T-cell (primary cell): ENCODE measurements around the gene MYO1H. TPM values are rescaled to one million over a fixed set of nuclear protein-coding genes. Genes with fewer than 3 reads are reported as not detected.

ENCODE experiments used
- ATAC-seq, 4 experiments: fragments of 200-7000 bp in 3 of 4; fragments of 150-1000 bp in 1 of 4; cut with Tn5 transposase; replicated peaks in 1 of 4; 1 replicate in 3 of 4; 2 replicates in 1 of 4; pipeline ENCODE4 v1.10.0; 2021; ENCODE audit warnings: moderate library complexity in 3 of 4, mild to moderate bottlenecking in 2 of 4, moderate number of reproducible peaks in 1 of 4
- CTCF ChIA-PET, 2 donors: fragments of 300-600 bp; sonication (Branson Sonifier 250); formaldehyde crosslinking; loops; one replicate each; lab custom pipeline; 2022; ENCODE audit warnings: antibody characterized with exemption in 2 of 2; lab: Charles Lee
- POLR2A ChIA-PET, 2 donors: fragments of 300-600 bp; sonication (Branson Sonifier 250); formaldehyde crosslinking; loops; one replicate each; lab custom pipeline; 2022; ENCODE audit warnings: antibody characterized with exemption in 2 of 2; lab: Charles Lee
- DNase-seq, 35 experiments: peaks; one replicate each; pipeline versions ENCODE4 v3.0.0 to v3.0.0-alpha.2; 2013 to 2023
- H3K27ac ChIP-seq: one replicate; pipeline ENCODE4 v1.5.1; 2013; ENCODE audit warnings: low read length
- H3K27me3 ChIP-seq, 2 experiments: replicated peaks in 1 of 2; 1 replicate in 1 of 2; 2 replicates in 1 of 2; pipeline versions ENCODE4 v1.6.1 to v1.7.0; 2013; ENCODE audit warnings: low read length in 1 of 2, mixed read lengths in 1 of 2; ENCODE audit not compliant: control insufficient read depth in 2 of 2, insufficient read depth in 2 of 2; ENCODE audit errors: extremely low read depth in 1 of 2
- H3K36me3 ChIP-seq, 2 donors: 1 replicate in 1 of 2; 2 replicates in 1 of 2; pipeline versions ENCODE4 v1.6.1 to v1.7.0; 2013; ENCODE audit warnings: low read length in 1 of 2; ENCODE audit not compliant: control insufficient read depth in 2 of 2, insufficient read depth in 1 of 2; ENCODE audit errors: extremely low read depth in 1 of 2
- H3K4me1 ChIP-seq, 2 experiments: 1 replicate in 1 of 2; 2 replicates in 1 of 2; pipeline versions ENCODE4 v1.6.1 to v1.7.0; 2013; ENCODE audit warnings: low read length in 2 of 2, mixed read lengths in 1 of 2; ENCODE audit not compliant: insufficient read depth in 2 of 2, control insufficient read depth in 1 of 2; ENCODE audit errors: extremely low read depth in 1 of 2
- H3K4me3 ChIP-seq, 2 donors: 1 replicate in 1 of 2; 2 replicates in 1 of 2; pipeline versions ENCODE4 v1.5.1 to v1.7.0; 2013; ENCODE audit warnings: mild to moderate bottlenecking in 2 of 2, low read length in 1 of 2, moderate library complexity in 1 of 2; ENCODE audit not compliant: control insufficient read depth in 1 of 2; ENCODE audit errors: extremely low read depth in 1 of 2
- H3K9me3 ChIP-seq: 2 replicates; pipeline ENCODE4 v1.7.0; 2013
- H3K27ac Mint-ChIP-seq, 2 donors: one replicate each; pipeline ENCODE4 v1.8.0; 2020 to 2021; ENCODE audit warnings: mild to moderate bottlenecking in 2 of 2, mixed read lengths in 2 of 2
- H3K27me3 Mint-ChIP-seq, 2 donors: one replicate each; pipeline ENCODE4 v1.8.0; 2021 to 2022; ENCODE audit warnings: mixed read lengths in 2 of 2
- H3K36me3 Mint-ChIP-seq: one replicate; pipeline ENCODE4 v1.8.0; 2021; ENCODE audit warnings: mixed read lengths
- H3K4me1 Mint-ChIP-seq, 3 donors: one replicate each; pipeline ENCODE4 v1.8.0; 2020 to 2022; ENCODE audit warnings: mixed read lengths in 3 of 3, mild to moderate bottlenecking in 1 of 3
- H3K4me3 Mint-ChIP-seq, 3 donors: one replicate each; pipeline ENCODE4 v1.8.0; 2020 to 2022; ENCODE audit warnings: mild to moderate bottlenecking in 3 of 3, mixed read lengths in 3 of 3, moderate library complexity in 3 of 3
- H3K9me3 Mint-ChIP-seq, 3 donors: one replicate each; pipeline ENCODE4 v1.8.0; 2020 to 2022; ENCODE audit warnings: mixed read lengths in 3 of 3
- WGBS: methylation state at CpG from one replicate; pipeline ENCODE4 v1.1.5; 2013; ENCODE audit warnings: missing lambda C conversion rate; ENCODE audit not compliant: insufficient coverage; 5-methylcytosine and 5-hydroxymethylcytosine counted together
- total RNA-seq, 35 experiments: library from RNA in 6 of 35; stranded (reverse) in 6 of 35; fragments of 120-200 nt in 1 of 35; gene quantifications; one replicate each; pipeline versions ENCODE4 v1.2.1 to v1.2.4 and lab custom pipeline; 2013 to 2026

MYO1H gene
- total RNA-seq, 5 donors from 2014 or later (not counting 1 experiment from before 2014, with no cell fraction given): not detected

DNA sequence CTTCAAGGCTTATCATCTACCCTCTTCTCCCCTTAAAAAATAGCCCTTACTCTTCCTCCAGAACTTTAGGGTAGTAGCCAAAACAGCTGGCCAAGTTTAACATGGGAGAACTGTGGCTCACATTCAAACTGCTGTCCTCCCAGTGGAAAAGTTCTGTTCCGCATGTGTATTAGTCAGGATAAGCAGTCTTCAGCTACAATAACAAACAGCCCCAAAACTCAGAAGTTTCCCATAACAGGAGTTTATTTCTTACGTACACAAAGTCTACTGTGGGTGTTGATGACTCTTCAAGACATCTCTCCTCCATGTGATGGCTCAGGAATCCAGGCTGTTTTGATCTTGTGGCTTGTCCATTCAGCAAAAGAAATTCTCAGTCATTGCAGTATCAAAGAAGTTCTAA is 35.5 kb downstream of the MYO1H start:
- CTCF ChIA-PET: no interaction called here
- no peaks in the 10 kb centered on the region for H3K36me3 Mint-ChIP-seq
- no peaks in the 10 kb centered on the region for H3K4me1 ChIP-seq
- no peak overlapping the region for H3K4me3 ChIP-seq
- no peak overlapping the region for H3K4me3 Mint-ChIP-seq
- no peak overlapping the region for H3K27ac Mint-ChIP-seq
- POLR2A ChIA-PET: no interaction called here
- H3K9me3 ChIP-seq: no peaks in the 10 kb centered on the region
- DNase-seq (no peak), ATAC-seq (no peak)
- no peaks in the 10 kb centered on the region for H3K4me1 Mint-ChIP-seq
- H3K9me3 Mint-ChIP-seq: peaks cover 0 to 6% (median 4%) of the 10 kb centered on the region in 3 donors
- peaks cover 40 to 44% of the 10 kb centered on the region in 2 donors for H3K27me3 Mint-ChIP-seq
- H3K27me3 ChIP-seq: peaks cover 0 to 11% of the 10 kb centered on the region in 2 experiments
- no peaks in the 10 kb centered on the region for H3K36me3 ChIP-seq
- no CpG with 5 or more reads among the region's 2 CpGs for WGBS
- no peak overlapping the region for H3K27ac ChIP-seq

DNA sequence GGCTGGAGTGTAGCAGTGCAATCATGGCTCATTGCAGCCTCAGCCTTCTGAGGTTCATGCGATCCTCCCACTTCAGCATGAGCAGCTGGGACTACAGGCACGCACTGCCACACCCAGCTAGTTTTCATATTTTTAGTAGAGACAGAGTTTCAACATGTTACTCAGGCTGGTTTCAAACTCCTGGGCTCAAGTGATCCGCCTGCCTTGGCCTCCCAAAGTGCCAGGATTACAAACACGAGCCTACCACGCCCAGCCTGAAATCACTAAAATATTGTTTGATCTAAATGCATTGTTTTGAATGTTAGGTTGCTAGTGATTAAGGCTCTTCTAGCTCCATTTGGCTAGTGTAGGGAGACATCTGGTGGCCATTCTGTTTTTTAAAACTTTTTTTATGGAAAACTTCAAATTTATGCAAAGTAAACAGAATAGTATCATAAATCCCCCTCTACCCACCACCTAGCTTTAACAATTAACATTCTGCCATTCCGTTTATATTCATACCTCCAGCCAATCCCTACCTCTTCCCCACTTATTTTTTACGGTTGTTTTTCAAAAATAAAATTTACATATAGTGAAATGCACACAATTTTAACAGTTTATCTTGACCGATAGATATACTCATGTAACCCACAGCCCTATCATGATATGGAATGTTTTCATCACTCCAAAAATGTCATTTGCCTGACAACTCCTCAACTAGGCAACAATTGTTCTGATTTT is 37.8 kb downstream of the MYO1H start:
- no peaks in the 10 kb centered on the region for H3K36me3 ChIP-seq
- Mint-ChIP-seq H3K4me3 (no peak overlapping the region), H3K36me3 (no peaks in the 10 kb centered on the region), H3K4me1 (no peaks in the 10 kb centered on the region), H3K27ac (peak overlapping the region in 1 of 2 donors; percentile 24), H3K9me3 (peaks cover 0 to 6% (median 4%) of the 10 kb centered on the region in 3 donors), H3K27me3 (peaks cover 28 to 30% of the 10 kb centered on the region in 2 donors)
- H3K27ac ChIP-seq: no peak overlapping the region
- CTCF ChIA-PET: interaction anchor here (0.5 to 1.2 kb wide), 7 partner anchors 8 to 721 kb away, joined by 3 to 12 read pairs (median 6); no protein-coding TSS in a partner anchor
- H3K27me3 ChIP-seq: peaks cover 0 to 8% of the 10 kb centered on the region in 2 experiments
- no peak for ATAC-seq
- no peak overlapping the region for H3K4me3 ChIP-seq
- no peaks in the 10 kb centered on the region for H3K9me3 ChIP-seq
- WGBS: 71% methylated on average over 4 of the region's 8 CpGs
- peak in 1 of 35 experiments; percentile 37 for DNase-seq
- POLR2A ChIA-PET: no interaction called here
- H3K4me1 ChIP-seq: no peaks in the 10 kb centered on the region

DNA sequence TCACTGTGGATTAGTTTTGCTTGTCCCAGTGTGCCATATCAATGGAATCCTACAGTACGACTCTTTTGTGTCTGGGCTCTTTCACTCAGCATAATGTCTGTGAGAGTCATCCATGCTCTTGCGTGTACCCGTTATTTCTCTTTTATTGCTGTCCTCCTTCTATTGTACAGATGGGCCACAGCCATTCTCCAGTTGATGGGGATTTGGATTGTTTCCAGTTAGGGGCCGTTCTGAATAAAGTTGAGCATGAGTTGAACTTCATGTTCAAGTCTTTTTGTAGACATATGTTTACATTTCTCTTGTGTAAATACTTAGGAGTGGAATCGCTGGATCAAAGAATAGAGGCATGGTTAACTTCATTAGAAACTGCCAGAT is 38.3 kb downstream of the MYO1H start:
- 74% methylated on average over 3 of the region's 5 CpGs for WGBS
- no peaks in the 10 kb centered on the region for H3K36me3 Mint-ChIP-seq
- no peaks in the 10 kb centered on the region for H3K9me3 ChIP-seq
- peaks cover 0 to 8% of the 10 kb centered on the region in 2 experiments for H3K27me3 ChIP-seq
- H3K4me1 Mint-ChIP-seq: no peaks in the 10 kb centered on the region
- H3K9me3 Mint-ChIP-seq: peaks cover 0 to 6% (median 4%) of the 10 kb centered on the region in 3 donors
- H3K4me3 ChIP-seq: no peak overlapping the region
- peaks cover 30% of the 10 kb centered on the region in 2 donors for H3K27me3 Mint-ChIP-seq
- no peaks in the 10 kb centered on the region for H3K36me3 ChIP-seq
- H3K27ac Mint-ChIP-seq: no peak overlapping the region
- CTCF ChIA-PET: interaction anchor here (0.6 to 1.2 kb wide), 3 partner anchors 8 to 274 kb away, joined by 4 to 12 read pairs (median 7); no protein-coding TSS in a partner anchor
- H3K27ac ChIP-seq: no peak overlapping the region
- no peaks in the 10 kb centered on the region for H3K4me1 ChIP-seq
- no peak for ATAC-seq
- POLR2A ChIA-PET: interaction anchor here in 1 of 2 donors (0.7 kb wide), 1 partner anchor 134 kb away, joined by 4 read pairs; no protein-coding TSS in a partner anchor
- no peak for DNase-seq
- no peak overlapping the region for H3K4me3 Mint-ChIP-seq

DNA sequence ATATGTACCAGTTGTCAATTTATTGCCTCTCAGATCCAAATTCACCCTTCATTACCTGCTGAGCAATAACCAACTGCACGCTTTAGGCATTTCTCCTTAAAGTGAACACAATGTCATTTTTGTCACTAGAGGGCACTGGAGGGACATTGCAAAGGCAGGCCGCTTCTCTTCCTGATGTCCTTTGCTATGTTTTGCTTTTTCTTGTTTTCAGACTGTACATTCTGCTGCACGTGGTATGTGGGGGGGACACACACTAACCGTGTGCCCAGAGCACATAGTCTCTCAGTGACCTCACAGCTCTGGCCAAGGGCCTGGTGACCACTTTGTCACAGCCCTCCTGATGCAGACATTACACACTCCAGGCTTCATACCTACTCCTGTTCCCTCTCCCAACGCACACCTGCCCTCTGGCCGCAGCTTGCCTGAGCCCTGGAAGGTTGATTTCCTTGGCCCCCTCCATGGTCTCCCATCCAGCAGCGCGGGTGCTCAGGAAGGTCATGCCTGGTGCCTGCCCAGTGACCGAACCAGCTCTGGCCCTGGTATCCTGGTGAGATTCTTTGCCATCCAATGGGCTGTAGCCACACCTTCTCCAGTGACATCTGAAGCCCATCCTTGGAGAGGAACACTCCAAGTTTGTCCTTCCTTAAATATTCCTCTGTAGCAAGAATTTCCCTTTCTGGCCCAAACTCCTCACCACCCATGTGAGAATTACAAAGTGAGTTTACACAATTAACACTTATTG is 39.9 kb downstream of the MYO1H start:
- H3K36me3 ChIP-seq: no peaks in the 10 kb centered on the region
- H3K9me3 ChIP-seq: no peaks in the 10 kb centered on the region
- Mint-ChIP-seq H3K27ac (no peak overlapping the region), H3K36me3 (no peaks in the 10 kb centered on the region), H3K27me3 (peaks cover 35 to 37% of the 10 kb centered on the region in 2 donors), H3K4me3 (no peak overlapping the region), H3K4me1 (no peaks in the 10 kb centered on the region), H3K9me3 (peaks cover 0 to 6% (median 4%) of the 10 kb centered on the region in 3 donors)
- ATAC-seq (no peak), DNase-seq (no peak)
- no peak overlapping the region for H3K4me3 ChIP-seq
- H3K27ac ChIP-seq: no peak overlapping the region
- CTCF ChIA-PET: interaction anchor here (0.6 to 0.8 kb wide), 3 partner anchors 8 to 276 kb away, joined by 3 read pairs; partner anchors contain the start of gene UBE3B (in 1 of the 2)
- no peaks in the 10 kb centered on the region for H3K4me1 ChIP-seq
- peaks cover 0 to 8% of the 10 kb centered on the region in 2 experiments for H3K27me3 ChIP-seq
- WGBS: 80% methylated on average over 7 of the region's 9 CpGs
- POLR2A ChIA-PET: no interaction called here

DNA sequence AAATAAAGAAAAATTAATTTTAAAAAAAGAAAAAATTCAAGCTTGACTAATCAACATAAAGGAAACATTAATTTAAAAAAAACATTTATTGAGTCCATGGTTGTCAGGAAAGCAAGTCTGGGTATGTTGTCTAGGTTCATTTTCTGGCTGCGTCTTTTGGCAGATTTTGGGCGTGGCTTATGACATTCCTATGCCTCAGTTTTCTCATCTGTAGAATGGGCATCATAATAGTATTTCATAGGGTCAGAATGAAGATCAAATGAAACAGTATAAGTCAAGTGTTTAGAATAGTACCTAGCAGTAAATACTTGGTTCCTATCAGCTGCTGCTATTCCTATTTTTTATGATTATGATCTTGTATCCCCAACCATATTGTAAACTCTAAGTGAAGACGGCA is 40.5 kb downstream of the MYO1H start:
- Histone ChIP-seq H3K36me3 (no peaks in the 10 kb centered on the region), H3K4me1 (no peaks in the 10 kb centered on the region), H3K27ac (no peak overlapping the region), H3K9me3 (no peaks in the 10 kb centered on the region), H3K27me3 (peaks cover 0 to 8% of the 10 kb centered on the region in 2 experiments), H3K4me3 (no peak overlapping the region)
- Mint-ChIP-seq H3K9me3 (peaks cover 0 to 6% (median 4%) of the 10 kb centered on the region in 3 donors), H3K4me1 (no peaks in the 10 kb centered on the region), H3K4me3 (no peak overlapping the region), H3K27ac (no peak overlapping the region), H3K36me3 (no peaks in the 10 kb centered on the region), H3K27me3 (peaks cover 35 to 39% of the 10 kb centered on the region in 2 donors)
- ChIA-PET POLR2A (no interaction called here), CTCF (interaction anchor here in 1 of 2 donors (0.6 kb wide), 1 partner anchor 89 kb away, joined by 3 read pairs; the partner anchor contains the start of gene UBE3B)
- ATAC-seq (no peak), DNase-seq (no peak)
- no CpG with 5 or more reads among the region's 3 CpGs for WGBS

DNA sequence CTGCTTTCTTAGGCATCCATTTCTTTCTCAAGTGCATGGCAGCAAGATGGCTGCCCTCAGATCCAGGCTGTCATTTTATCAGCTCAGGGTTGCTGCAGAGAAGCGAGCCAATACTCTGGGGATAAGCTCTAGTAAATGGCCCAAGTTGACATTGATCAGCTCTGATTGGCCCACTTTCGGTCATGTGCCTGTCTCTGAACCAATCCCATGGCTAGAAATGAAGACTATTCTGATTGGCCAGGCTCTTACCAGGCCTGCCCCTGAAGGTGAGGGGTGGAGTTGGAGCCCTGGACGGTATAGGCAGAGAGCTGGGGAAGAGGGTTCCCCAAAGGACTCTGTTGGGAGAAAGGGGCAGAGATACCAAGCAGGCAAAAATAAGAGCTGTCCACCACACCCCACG is 41.4 kb downstream of the MYO1H start:
- Histone ChIP-seq H3K36me3 (no peaks in the 10 kb centered on the region), H3K9me3 (no peaks in the 10 kb centered on the region), H3K4me1 (no peaks in the 10 kb centered on the region), H3K27ac (no peak overlapping the region), H3K27me3 (peaks cover 0 to 11% of the 10 kb centered on the region in 2 experiments), H3K4me3 (no peak overlapping the region)
- 78% methylated on average over 2 of the region's 4 CpGs for WGBS
- CTCF ChIA-PET: interaction anchor here (0.6 to 2.0 kb wide), 5 partner anchors 8 to 1384 kb away, joined by 4 to 6 read pairs (median 4); no protein-coding TSS in a partner anchor
- H3K4me1 Mint-ChIP-seq: no peaks in the 10 kb centered on the region
- POLR2A ChIA-PET: no interaction called here
- peaks cover 33 to 40% of the 10 kb centered on the region in 2 donors for H3K27me3 Mint-ChIP-seq
- ATAC-seq (no peak), DNase-seq (peak in 1 of 35 experiments; percentile 1)
- H3K9me3 Mint-ChIP-seq: peaks cover 0 to 6% (median 4%) of the 10 kb centered on the region in 3 donors
- H3K4me3 Mint-ChIP-seq: no peak overlapping the region
- no peak overlapping the region for H3K27ac Mint-ChIP-seq
- no peaks in the 10 kb centered on the region for H3K36me3 Mint-ChIP-seq
